ENCODE data around the gene PAM16.

PAM16 gene

DNA sequence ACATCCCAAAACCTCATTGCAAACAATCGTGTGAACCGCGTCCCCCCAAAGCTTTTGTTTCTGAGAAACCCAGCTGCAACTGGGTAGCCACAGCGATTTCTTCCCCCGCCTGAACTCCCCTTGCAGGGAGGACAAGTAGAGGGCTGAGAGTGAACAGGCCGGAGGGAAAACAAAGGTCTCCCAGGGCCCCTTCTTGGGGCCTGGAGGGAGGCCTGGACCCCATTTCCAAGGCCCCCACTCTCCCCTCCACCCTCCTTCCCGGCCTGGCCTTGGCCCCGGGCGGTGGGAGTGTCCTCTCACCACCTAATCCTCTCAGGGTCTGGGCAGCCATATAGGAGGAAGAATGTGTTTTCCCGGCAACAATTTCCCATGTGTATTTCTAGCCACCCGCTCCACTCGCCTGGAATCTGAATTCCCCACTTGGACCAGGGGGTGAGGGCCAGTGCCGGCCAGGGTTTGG is 32.6 kb downstream of the PAM16 start:
- DNase-seq (ENCODE audit: extremely low read depth, low read depth) = no peak
- H3K4me3 ChIP-seq (replicated peaks; ENCODE audit: low read depth, low read length) = peak overlapping the region; percentile 78
- TF ChIP-seq, protein P1, sequence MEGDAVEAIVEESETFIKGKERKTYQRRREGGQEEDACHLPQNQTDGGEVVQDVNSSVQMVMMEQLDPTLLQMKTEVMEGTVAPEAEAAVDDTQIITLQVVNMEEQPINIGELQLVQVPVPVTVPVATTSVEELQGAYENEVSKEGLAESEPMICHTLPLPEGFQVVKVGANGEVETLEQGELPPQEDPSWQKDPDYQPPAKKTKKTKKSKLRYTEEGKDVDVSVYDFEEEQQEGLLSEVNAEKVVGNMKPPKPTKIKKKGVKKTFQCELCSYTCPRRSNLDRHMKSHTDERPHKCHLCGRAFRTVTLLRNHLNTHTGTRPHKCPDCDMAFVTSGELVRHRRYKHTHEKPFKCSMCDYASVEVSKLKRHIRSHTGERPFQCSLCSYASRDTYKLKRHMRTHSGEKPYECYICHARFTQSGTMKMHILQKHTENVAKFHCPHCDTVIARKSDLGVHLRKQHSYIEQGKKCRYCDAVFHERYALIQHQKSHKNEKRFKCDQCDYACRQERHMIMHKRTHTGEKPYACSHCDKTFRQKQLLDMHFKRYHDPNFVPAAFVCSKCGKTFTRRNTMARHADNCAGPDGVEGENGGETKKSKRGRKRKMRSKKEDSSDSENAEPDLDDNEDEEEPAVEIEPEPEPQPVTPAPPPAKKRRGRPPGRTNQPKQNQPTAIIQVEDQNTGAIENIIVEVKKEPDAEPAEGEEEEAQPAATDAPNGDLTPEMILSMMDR (IDR thresholded peaks at IDR 0.05; ENCODE audit: low read depth, low read length, missing control alignments) = no peak

GRCh38 chr16:4317532-4318450 is 33.3 kb downstream of the PAM16 start:
- DNase-seq (ENCODE audit: extremely low read depth, low read depth) = no peak
- TF ChIP-seq, protein P1 (IDR thresholded peaks at IDR 0.05; ENCODE audit: low read depth, low read length, missing control alignments) = no peak
- peak overlapping the region; percentile 78 for H3K4me3 ChIP-seq (replicated peaks; ENCODE audit: low read depth, low read length)

- no peak for DNase-seq (ENCODE audit: extremely low read depth, low read depth)
- TF ChIP-seq, protein P1 (IDR thresholded peaks at IDR 0.05; ENCODE audit: low read depth, low read length, missing control alignments) = no peak
- H3K4me3 ChIP-seq (replicated peaks; ENCODE audit: low read depth, low read length) = peak overlapping the region; percentile 78
Measured at GRCh38 chr16:4316864-4317531, 34.1 kb downstream of the PAM16 start.

DNA sequence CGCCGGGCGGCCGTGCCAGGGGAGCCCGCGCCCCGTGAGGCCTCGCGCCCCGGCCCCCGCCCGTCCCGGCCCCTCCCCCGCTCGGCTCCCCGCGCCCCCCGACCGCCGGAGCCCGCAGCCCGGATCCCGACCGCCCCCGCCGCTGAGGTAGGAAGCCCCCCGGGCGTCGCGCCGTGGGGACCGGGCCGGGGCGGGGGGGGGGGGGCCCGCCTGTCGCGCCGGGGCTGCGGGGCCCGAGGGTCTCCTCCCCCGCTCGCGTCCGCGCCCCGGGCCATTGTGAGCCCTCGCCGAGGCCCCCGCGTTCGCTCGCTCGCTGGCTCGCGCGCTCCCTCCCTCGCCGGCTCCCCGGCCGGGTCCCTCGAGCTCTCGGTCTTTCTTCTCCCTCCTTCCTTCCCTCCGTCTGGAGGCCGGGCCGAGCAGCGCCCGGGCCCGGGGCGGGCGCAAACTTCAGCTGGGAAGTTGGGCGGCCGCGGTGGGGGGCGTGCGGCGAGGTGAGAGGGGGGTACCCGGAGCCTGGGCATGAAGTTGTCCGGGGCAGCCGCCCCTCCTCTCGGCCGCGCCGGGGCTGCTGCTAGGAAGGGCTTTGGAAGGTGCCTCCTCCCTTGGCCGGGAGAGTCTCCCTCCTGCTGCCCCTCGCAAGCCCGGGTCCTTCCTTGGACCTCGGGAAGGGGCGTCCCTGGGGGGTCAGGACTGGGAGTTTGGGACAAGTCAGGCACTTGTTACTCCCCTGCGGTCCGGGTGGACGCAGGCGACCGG is 34.8 kb downstream of the PAM16 start:
- no peak for DNase-seq (ENCODE audit: extremely low read depth, low read depth)
- peak overlapping the region; percentile 78 for H3K4me3 ChIP-seq (replicated peaks; ENCODE audit: low read depth, low read length)
- TF ChIP-seq, protein P1 (IDR thresholded peaks at IDR 0.05; ENCODE audit: low read depth, low read length, missing control alignments) = no peak

GRCh38 chr16:4315186-4316107 is 35.7 kb downstream of the PAM16 start, which contains the start of gene GLIS2:
TSS of gene GLIS2 (plus strand) at chr16:4316067. CDS start at chr16:4332281, 16,214 bp downstream.
- DNase-seq (ENCODE audit: extremely low read depth, low read depth) = no peak
- TF ChIP-seq, protein P1 (IDR thresholded peaks at IDR 0.05; ENCODE audit: low read depth, low read length, missing control alignments) = no peak
- peak within 1 kb of the TSS; percentile 78 for H3K4me3 ChIP-seq (replicated peaks; ENCODE audit: low read depth, low read length)
